Hematopoietic multipotent progenitor cell treated with erythropoietin and hydrocortisone succinate and interleukin-3 and kit ligand, for 8 days (in vitro differentiated cells): Measurements from ENCODE around the gene NDUFS4.
"Not testable (repeated sequence)": the region's sequence is repeated elsewhere in the genome, so short reads cannot be mapped to it uniquely, and the experiment has no call there.

ENCODE experiments used
- DNase-seq: peaks from one replicate; pipeline ENCODE4 v3.0.0-alpha.2; 2015

The NDUFS4 gene

DNA sequence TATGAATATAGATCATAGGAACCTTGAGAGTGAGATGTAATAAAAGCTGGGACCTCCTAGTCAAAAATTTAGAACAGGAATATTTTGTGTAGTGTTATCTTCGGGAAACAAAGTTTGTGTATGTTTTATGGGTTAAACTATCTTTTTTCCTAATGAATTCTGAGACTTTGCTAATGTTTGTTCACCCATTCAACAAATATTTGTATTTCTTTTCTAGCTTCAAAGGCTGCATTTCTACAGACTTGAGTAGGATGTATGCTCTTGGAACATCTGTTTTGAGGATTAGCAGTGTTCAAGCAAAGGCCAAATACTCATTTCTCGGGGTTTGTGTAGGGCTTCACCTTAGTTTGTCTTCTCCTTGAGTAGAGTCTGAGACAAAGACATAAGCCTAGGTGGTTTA, 16.2 kb downstream of the NDUFS4 start:
- no peak for DNase-seq

DNA sequence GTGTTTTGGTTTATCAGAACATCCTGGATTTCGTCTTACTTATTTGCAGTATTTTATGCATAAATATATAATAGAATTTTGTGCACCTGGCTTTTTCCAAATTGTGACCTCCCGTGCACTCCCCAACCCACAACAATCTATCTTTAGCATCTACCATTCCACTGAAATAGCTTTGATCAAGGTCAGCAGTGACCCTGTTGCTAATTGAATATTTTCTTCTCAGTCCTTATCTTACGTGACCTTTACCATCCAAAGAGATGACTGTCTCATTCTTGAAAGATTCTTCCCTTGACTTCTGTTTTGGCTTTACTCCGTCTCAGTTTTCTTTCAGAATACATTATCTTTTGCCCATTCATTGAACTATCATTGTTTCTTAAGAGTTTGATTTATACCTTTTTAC, 18.4 kb downstream of the NDUFS4 start:
- no peak for DNase-seq

DNA sequence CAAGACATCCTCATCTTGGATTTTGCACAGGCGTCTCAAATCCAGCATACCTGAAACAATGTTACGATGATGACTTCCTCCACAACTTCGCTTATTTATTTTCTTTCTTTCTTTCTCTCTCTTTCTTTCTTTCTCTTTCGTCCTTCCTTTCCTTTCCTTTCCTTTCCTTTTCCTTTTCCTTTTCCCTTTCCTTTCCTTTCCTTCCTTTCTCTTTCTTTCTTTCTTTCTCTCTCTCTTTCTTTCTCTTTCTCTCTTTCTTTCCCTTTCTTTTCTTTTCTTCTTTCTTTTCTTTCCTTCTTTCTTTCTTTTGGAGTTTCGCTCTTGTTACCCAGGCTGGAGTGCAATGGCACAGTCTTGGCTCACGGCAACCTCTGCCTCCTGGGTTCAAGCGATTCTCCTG, 20.1 kb downstream of the NDUFS4 start:
- DNase-seq = no peak

DNA sequence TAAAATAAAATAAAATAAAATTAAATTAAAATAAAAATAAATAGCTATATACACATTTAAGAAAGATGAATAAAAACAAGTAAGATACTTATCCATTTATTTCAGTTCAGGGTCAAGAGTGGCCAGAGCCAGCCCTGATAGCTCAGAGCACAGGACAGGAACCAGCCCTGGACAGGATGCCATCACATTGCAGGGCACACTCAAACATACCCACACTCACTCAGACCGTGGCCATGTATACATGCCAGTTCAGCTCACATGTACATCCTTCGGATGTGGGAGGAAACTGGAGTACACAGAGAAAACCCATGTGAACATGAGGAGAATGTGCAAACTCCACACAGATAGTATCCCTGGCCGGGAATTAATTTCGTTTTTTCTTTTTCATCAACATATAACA, 21.8 kb downstream of the NDUFS4 start:
- DNase-seq = no peak

DNA sequence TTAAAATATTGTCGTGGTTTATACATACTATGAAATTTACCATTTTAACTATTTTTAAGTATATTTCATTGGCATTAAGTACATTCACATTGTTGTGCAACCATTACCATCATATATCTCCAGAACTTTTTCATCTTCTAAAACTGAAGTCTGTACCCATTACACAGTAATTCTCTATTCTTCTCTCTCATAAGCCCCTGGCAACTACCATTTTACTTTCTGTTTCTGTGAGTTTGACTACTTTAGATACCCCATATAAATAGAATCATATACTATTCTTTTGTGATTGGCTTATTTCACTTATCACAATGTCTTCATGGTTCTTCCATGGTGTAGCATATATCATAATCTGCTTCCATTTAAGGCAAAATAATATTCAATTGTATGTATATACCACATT, 30.3 kb downstream of the NDUFS4 start:
- no peak for DNase-seq

DNA sequence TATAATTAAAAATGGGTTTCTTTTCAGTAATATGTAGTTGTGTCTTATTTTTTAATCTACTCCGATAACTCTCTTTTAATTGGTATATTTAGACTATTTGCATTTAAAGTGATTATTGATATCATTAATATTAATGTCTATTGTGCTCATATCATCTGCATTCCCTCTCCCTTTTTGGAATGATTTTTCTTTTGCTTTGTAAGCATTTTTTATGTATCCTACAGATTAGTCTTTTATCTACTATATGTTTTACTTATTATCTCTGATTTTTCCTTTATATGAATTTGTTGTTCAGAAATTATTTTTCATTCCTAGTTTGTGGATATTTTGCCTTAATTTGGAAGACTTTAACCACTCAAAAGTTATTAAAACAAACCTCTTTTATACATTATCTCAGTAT, 34.0 kb downstream of the NDUFS4 start:
- DNase-seq = no peak

DNA sequence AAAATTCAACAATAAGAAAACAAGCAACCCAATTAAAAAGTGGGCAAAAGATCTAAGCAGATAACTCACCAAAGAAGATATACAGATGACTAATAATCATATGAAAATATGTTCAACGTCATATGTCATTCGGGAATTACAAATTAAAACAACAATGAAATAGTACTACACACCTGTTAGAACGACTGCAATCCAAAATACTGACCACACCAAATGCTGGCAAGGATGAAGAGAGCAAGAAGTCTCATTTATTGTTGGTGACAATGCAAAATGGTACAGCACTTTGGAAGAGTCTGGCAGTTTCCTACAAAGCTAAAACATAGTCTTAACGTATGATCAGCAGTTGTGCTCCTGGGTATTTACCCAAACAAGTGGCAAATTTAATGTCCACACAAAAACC, 37.5 kb downstream of the NDUFS4 start:
- DNase-seq = no peak

DNA sequence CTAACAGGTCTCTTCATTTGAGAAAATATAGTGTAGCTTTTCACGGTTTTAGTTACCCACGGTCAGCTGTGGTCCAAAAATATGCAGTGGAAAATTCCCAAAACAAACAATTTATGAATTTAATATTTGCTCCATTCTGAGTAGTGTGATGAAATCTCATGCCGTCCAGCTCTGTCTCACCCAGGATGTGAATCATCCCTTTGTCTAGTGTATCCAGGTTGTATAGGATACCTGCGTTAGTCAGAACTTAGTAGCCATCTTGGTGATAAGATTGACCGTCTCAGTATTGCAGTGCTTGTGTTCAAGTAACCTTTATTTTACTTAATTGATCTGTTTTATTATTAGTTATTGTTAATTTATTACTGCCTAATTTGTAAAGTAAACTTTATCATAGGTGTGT, 41.1 kb downstream of the NDUFS4 start:
- DNase-seq = no peak

DNA sequence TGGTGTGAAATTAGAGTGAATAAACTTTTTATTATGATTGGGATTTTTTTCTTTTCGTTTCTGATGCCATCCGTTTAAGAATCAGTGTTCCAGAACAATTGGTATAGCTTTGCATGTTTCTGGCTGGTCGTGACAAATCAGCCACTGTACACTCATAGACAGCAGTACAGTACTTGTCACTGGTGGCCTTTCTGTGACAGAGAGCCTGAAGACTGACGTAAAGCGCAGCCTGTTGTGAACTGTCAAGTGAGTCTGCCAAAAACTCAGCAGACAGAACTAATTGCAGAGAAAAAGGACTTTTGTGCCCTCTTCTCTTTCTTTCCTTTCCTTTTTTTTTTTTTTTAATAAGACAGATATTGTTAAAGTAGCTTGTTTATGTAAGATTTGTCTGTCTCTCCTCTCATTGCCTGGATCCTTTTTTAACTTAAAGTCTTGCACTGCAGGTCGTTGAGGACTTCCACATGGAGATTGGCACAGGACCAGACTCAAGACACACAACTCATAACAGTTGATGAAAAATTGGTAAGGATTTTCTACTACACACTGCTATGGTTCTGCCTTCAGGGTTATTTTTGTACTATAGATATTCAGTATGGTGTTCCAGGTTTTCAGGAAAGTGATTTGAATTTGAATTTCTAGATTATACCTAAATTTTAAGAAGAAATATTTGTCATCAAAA, 42.7 kb downstream of the NDUFS4 start:
- no peak for DNase-seq

DNA sequence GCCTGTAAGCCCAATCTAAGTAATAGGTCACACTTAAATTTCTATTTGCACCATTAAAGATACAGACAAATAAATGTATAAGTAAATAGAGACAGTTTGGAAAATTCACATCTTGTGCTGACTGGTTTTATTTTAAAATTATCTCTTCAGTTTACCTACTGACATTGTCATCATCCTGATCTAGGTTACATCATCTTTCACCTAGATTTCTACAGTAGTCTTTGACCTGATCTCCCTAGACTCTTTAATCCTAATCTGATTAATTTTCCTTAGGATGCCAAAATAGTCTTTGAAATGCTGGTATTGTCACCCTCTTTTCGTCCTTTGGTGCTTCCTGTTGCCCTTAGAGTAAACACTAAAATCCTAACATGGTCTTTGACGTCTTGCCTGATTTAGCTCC, 43.9 kb downstream of the NDUFS4 start:
- no peak for DNase-seq

DNA sequence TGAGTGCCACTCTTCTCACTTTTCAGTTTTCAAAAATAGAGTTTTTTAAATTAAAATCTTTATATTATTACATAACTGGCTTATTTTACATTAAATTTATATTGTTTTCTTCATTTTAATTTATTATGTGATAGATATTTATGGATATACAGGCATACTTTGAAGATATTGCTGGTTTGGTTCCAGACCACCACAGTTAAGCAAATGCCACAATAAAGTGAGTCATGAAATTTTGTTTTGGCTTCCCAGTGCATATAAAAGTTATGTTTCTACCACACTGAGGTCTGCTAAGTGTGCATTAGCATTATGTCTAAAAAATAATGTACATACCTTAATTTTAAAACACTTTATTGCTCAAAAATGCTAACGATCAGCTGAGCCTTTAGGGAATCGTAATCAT, 47.4 kb downstream of the NDUFS4 start:
- no peak for DNase-seq

DNA sequence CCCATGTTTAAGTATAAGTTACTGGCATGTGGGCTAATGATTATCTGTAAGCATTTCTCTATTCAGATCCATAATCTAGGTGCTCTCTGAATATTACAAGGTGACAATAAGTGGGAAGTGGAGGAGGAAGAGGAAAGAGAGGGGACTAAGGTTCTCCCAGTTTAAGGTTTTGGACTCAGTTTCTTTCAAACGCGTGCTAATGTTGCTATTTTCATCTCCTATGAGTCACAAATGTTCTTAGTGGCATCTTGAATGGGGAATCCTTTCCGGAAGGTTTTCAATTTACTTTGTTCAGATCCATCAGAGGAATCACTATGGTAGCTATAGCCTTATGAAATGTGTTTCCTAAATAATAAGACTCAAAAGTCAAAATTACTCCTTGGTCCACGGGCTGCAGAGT, 48.5 kb downstream of the NDUFS4 start:
- DNase-seq = not testable (repeated sequence)

DNA sequence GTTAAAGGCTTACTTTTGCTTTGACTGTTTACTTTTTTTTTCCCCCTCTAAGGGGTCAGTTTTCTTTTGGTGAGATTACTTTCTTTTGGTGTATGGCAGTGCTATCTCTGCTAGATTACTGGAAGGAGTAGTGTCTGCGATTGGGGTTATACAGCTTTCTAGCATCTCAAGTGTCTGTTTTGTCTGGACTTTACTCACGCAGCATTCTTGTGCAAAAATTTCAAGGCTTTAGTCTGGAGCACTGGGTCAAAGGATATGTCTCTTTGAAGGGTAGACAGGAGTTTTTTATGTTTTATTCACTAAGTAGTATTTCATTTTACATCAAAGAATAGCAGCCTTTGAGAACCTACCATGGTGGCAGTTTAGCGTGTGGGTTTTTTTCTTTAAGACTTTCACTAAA, 52.6 kb downstream of the NDUFS4 start:
- no peak for DNase-seq

DNA sequence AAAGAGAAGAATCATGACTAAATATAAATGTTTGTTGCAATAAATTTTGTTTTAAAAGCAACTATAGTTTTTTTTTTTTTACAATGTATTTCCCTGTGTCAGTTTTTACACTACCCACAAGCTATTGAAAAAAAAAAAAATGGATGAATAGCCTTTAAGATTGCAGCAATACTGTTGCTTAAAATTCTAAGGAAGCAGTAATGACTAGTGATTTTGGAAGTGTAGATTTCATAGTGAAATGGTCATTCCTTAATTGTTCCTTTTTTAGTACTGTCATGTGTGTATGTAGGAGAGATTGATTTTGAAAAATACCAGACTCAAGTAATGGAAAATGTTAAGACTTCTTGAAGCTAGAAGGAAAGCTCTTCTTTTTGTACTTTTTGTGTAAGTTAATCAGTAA, 53.1 kb downstream of the NDUFS4 start:
- DNase-seq = no peak

DNA sequence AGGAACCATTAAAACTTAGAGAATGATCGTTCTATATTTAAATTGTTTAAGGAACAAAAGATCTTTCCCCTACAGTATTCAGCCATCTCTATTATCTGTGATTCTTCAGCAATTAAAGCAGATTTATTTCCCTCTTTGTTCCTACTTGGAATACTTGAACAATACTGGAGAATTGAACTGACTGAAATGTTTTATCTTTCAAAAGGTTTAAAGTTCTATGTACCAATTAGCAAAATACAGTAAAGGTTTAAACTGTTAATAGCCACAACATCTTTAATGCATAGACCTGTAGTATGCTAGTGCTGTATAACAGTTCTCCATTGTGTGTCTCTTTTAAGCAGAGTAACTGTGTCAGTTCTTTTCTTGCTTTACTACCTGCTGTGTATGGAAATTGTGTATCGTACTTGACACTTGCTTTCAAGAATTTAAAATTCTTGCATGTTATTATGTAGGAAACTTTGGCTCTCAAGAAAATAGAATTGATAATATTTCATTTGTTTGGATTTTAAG, 54.0 kb downstream of the NDUFS4 start:
- DNase-seq = no peak

DNA sequence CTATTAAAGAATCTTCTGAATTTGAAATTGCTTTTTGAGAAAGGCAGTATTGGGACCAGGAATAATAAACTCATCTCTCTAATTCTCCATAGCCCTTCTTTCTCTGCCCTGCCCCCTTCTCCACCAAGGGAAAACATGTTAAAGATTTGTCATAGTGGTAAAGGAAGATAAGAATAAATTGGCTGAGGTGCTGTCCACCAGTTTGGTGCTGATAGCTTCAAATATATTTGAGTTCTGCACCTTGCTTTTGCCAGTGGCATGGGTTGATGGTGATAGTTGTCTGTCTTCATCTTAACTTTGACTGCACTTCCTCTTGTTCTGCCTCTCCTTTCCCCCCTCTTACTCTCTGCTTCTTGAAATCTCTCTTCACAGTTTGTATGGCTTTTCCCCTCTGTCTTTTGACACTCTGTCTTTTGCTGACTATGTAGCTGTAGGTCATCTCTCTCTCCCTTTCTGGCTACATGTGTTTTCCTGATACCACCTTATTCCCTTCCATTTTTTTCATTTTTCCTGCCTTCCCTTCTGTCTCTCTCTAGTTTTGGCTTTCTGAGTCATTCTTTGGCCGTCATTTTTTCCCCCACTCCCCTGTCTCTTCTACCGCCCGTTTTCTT, 56.6 kb downstream of the NDUFS4 start:
- peak; percentile 76 for DNase-seq

DNA sequence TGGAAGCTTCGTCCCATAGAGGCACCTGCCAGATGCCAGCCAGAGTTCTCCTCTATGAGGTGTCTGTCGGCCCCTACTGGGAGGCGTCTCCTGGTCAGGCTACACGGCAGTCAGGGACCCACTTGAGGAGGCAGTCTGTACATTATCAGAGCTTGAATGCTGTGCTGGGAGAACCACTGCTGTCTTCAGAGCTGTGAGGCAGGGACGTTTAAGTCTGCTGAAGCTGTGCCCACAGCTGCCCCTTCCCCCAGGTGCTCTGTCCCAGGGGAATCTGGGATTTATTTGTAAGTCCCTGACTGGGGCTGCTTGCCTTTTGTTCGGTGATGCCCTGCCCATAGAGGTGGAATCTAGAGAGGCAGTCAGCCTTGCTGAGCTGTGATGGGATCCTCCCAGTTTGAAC, 70.8 kb downstream of the NDUFS4 start:
- no peak for DNase-seq

DNA sequence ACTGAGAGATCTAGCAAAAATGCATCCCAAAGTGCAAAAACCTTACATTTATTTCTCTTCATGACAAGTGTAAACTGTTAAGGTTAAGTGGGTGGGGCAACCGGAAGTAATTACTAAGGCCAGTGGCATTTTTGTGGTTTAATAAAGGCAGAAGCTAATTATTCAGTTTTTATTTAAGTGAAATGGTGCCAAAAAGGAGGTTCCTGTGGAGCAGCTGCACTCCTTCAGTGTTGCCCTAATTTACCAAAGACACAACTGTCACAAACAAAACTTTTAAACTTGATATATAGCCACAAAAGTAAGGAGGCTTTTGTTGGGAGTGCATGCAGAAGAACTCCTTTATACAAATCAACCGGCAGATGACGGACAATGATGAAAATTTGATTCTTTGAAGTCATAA, 81.6 kb downstream of the NDUFS4 start:
- DNase-seq = peak; percentile 22

DNA sequence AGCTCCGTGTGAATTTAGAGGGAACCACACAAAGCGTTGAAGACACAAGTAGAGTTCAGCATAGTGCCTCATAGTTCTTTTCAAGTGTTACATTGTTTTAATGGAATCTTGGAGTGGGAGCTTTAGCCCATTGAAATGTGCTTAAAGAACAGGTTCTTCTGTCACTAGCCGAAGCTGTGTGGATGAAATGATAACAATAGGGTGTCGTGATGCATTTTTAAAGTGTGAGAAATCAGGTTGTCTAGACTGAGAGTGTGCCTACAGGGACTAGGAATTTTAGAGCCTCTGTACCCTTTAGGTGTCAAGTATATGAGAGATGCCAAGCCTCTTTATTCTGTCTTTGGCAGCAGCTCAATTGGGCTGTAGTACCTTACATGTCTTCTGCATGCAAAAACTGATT, 83.0 kb downstream of the NDUFS4 start:
- DNase-seq = no peak

DNA sequence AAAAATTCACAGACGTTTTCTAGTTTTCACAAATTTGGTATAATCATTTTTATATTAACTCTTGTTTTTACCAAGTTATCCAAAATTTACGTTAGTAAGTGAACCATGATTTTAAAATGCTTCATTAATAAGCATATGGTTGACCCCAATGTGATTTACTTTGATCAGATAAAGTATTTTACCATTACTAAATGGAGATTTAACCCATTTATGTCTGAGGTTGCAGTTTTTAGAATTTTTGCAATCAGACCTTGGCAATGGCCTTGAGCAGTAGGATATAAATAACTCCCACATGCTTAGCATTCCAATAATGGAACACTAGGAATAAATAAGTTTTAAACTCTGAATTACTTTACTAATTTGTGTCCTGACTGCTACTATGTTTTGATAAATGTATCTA, 84.6 kb downstream of the NDUFS4 start:
- no peak for DNase-seq

DNA sequence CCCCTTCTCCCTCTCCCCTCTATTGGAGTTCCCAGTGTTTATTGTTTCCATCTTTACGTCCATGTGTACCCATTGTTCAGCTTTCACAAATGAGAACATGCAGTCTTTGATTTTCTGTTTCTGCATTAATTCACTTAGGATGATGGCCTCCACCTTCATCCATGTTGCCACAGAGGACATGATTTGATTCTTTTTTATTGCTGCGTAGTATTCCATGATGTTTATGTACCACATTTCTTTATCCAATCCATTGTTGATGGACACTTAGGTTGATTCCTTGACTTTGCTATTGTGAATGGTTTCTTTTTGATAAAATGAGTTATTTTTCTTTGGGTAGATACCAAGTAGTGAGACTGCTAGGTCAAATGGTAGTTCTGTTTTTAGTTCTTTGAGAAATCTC, 88.9 kb downstream of the NDUFS4 start:
- DNase-seq = no peak

DNA sequence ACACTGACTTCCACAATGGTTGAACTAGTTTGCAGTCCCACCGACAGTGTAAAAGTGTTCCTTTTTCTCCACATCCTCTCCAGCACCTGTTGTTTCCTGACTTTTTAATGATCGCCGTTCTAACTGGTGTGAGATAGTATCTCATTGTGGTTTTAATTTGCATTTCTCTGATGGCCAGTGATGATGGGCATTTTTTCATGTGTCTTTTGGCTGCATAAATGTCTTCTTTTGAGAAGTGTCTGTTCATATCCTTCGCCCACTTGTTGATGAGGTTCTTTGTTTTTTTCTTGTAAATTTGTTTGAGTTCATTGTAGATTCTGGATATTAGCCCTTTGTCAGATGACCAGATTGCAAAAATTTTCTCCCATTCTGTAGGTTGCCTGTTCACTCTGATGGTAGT, 100.1 kb downstream of the NDUFS4 start:
- not testable (repeated sequence) for DNase-seq

DNA sequence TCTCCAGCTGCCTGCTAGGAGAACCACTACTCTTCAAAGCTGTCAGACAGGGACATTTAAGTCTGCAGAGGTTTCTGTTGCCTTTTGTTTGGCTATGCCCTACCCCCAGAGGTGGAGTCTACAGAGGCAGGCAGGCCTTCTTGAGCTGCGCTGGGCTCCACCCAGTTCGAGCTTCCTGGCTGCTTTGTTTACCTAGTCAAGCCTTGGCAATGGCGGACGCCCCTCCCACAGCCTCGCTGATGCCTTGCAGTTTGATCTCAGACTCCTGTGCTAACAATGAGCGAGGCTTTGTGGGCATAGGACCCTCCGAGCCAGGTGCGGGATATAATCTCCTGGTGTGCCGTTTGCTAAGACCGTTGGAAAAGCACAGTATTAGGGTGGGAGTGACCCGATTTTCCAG, 104.9 kb downstream of the NDUFS4 start:
- DNase-seq = not testable (repeated sequence)

DNA sequence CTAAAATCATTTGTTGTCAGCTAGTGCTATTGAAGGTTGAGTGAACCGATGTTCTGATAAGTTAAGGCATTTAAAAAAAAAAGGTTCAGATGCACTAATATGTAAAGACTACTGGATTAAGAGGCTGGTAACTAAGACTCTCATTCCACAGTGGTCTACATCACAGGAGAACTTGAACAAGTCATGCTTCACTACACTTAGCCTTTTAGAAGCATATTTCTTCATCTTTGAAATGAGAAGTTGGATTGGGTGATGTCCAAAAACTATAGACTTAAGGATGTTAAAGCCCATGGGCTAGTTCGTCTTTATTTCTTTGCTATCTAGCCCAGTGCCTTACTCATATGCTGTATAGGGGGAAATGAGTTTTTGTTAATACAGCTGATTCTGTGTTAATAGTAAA, 107.2 kb downstream of the NDUFS4 start:
- no peak for DNase-seq

DNA sequence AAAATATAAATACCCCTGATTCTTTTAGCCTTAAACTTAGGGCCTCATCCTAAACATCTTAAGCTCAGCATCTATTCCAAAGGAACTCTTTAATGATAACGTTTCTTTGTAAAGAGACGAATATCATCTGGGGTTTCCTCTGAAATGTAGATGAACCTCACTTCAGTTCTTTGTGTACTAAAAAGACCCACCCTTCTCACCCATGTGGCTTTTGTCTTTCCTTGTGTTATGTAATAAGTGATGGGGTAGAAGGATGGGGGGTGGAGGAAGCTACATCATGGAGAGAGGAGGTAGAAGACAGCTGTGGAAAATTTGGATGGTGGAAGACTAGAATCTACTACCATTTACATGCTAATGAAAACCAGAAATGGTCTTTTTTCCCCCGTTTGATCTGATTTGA, 111.0 kb downstream of the NDUFS4 start:
- no peak for DNase-seq
